ENCODE results near the gene BLOC1S5.

- TF ChIP-seq CTCF (conservative IDR thresholded peaks at IDR 0.05; ENCODE audit: low read depth, low read length) (no peak), EZH2 (IDR thresholded peaks at IDR 0.05; ENCODE audit: low read length, unreplicated experiment) (no peak), EZH2phosphoT487 (IDR thresholded peaks at IDR 0.05; ENCODE audit: borderline replicate concordance, low read length) (no peak)
These were observed 40.6 kb downstream of the BLOC1S5 start for GRCh38 chr6:8023638-8024037.
